Peyer's patch (tissue), 4 donors: Measurements from ENCODE around the gene KIF12.

Experiments used
- CTCF ChIP-seq, 6 experiments: fragments of 450-650 bp in 4 of 6; fragments of 200-600 bp in 2 of 6; sonication (generic) in 1 of 6; IDR thresholded peaks; one replicate each; pipeline ENCODE4 v1.5.1; 2017 to 2019; ENCODE audit warnings: antibody characterized with exemption in 6 of 6, mild to moderate bottlenecking in 3 of 6, moderate library complexity in 1 of 6
- POLR2A ChIP-seq, 2 donors: fragments of 450-650 bp; IDR thresholded peaks; one replicate each; pipeline ENCODE4 v1.5.1; 2017; ENCODE audit warnings: antibody characterized with exemption in 2 of 2, mild to moderate bottlenecking in 2 of 2, moderate library complexity in 2 of 2

- TF ChIP-seq CTCF (IDR thresholded peaks at IDR 0.05) = no peak
- no peak for TF ChIP-seq POLR2A (IDR thresholded peaks at IDR 0.05)
These were observed 1.4 kb upstream of the KIF12 start for GRCh38 chr9:114100536-114100935.
